Spinal cord (tissue), 10 donors: Measurements from ENCODE around the gene TLL2. TPM values are rescaled to one million over a fixed set of nuclear protein-coding genes. Genes with fewer than 3 reads are reported as not detected.

Experiments used
- DNase-seq, 6 donors: peaks; one replicate each; pipeline versions ENCODE4 v3.0.0 to v3.0.0-alpha.2; 2013 to 2015; ENCODE audit warnings: low spot score in 6 of 6, low read depth in 4 of 6
- H3K27ac ChIP-seq: one replicate; pipeline ENCODE4 v1.5.1; 2013; ENCODE audit warnings: low read depth, low read length, control low read depth
- H3K27me3 ChIP-seq: one replicate; pipeline ENCODE4 v1.6.1; 2013; ENCODE audit warnings: low read length; ENCODE audit not compliant: control insufficient read depth, insufficient read depth
- H3K36me3 ChIP-seq: one replicate; pipeline ENCODE4 v1.6.1; 2013; ENCODE audit warnings: low read length; ENCODE audit not compliant: control insufficient read depth, insufficient read depth
- H3K4me1 ChIP-seq: one replicate; pipeline ENCODE4 v1.6.1; 2013; ENCODE audit warnings: low read length; ENCODE audit not compliant: control insufficient read depth, insufficient read depth
- H3K4me3 ChIP-seq: one replicate; pipeline ENCODE4 v1.5.1; 2013; ENCODE audit warnings: low read depth, low read length, control low read depth
- H3K9me3 ChIP-seq: one replicate; pipeline ENCODE4 v1.6.1; 2013; ENCODE audit warnings: low read length; ENCODE audit not compliant: control insufficient read depth, insufficient read depth
- WGBS: methylation state at CpG from one replicate; pipeline ENCODE4 v1.1.5; 2013; ENCODE audit warnings: missing lambda C conversion rate; ENCODE audit not compliant: insufficient coverage; 5-methylcytosine and 5-hydroxymethylcytosine counted together
- polyA plus RNA-seq, 2 donors: library from polyadenylated mRNA; unstranded; fragments of 120-200 nt; gene quantifications; one replicate each; pipeline ENCODE4 v1.2.1, GENCODE V29; 2013; ENCODE audit not compliant: insufficient read length in 2 of 2
- total RNA-seq, 2 donors: library from RNA; depleted of rRNA in 1 of 2; stranded (reverse); fragments of 120-200 nt in 1 of 2; fragments of >200 nt in 1 of 2; gene quantifications; one replicate each; pipeline versions ENCODE4 v1.2.3 to v1.2.4, GENCODE V29; 2013 to 2014
- donor health status: healthy.

The TLL2 gene
- total and polyA plus RNA-seq, 4 donors, result 2.0 to 6.1 (median 4.4) TPM

GRCh38 chr10:96389785-96390184, 123.9 kb downstream of the TLL2 start:
- WGBS, result 79% methylated on average over 5 of the region's 5 CpGs
- H3K27me3 ChIP-seq, result no peaks in the 10 kb centered on the region
- no peak for DNase-seq
- H3K36me3 ChIP-seq, result peaks cover under 1% of the 10 kb centered on the region
- H3K4me1 ChIP-seq, result peaks cover 19% of the 10 kb centered on the region
- no peaks in the 10 kb centered on the region for H3K9me3 ChIP-seq
- H3K4me3 ChIP-seq, result no peak overlapping the region
- no peak overlapping the region for H3K27ac ChIP-seq

GRCh38 chr10:96387601-96388000, 126.1 kb downstream of the TLL2 start:
- WGBS, result 86% methylated on average over 3 of the region's 7 CpGs
- H3K4me3 ChIP-seq, result no peak overlapping the region
- H3K27me3 ChIP-seq, result no peaks in the 10 kb centered on the region
- peaks cover 6% of the 10 kb centered on the region for H3K36me3 ChIP-seq
- H3K4me1 ChIP-seq, result peaks cover 19% of the 10 kb centered on the region
- no peak for DNase-seq
- no peak overlapping the region for H3K27ac ChIP-seq
- no peaks in the 10 kb centered on the region for H3K9me3 ChIP-seq

GRCh38 chr10:96387161-96387560, 126.6 kb downstream of the TLL2 start:
- Histone ChIP-seq H3K27me3 (no peaks in the 10 kb centered on the region), H3K4me1 (peaks cover 19% of the 10 kb centered on the region), H3K9me3 (no peaks in the 10 kb centered on the region), H3K4me3 (no peak overlapping the region), H3K36me3 (peaks cover 6% of the 10 kb centered on the region), H3K27ac (no peak overlapping the region)
- no peak for DNase-seq
- WGBS, result 100% methylated on average over 1 of the region's 2 CpGs

GRCh38 chr10:96384506-96384905, 129.2 kb downstream of the TLL2 start:
- Histone ChIP-seq H3K4me1 (peaks cover 3% of the 10 kb centered on the region), H3K27me3 (no peaks in the 10 kb centered on the region), H3K36me3 (peaks cover 6% of the 10 kb centered on the region), H3K27ac (no peak overlapping the region), H3K4me3 (no peak overlapping the region), H3K9me3 (no peaks in the 10 kb centered on the region)
- WGBS, result 71% methylated on average over 25 of the region's 25 CpGs
- DNase-seq, result no peak

- H3K9me3 ChIP-seq, result no peaks in the 10 kb centered on the region
- no peak overlapping the region for H3K27ac ChIP-seq
- no peak overlapping the region for H3K4me3 ChIP-seq
- peaks cover 13% of the 10 kb centered on the region for H3K4me1 ChIP-seq
- 100% methylated on average over 5 of the region's 7 CpGs for WGBS
- no peaks in the 10 kb centered on the region for H3K27me3 ChIP-seq
- DNase-seq, result no peak
- peaks cover 6% of the 10 kb centered on the region for H3K36me3 ChIP-seq
These were observed 132.9 kb downstream of the TLL2 start for GRCh38 chr10:96380821-96381220.

GRCh38 chr10:96379758-96380157, 134.0 kb downstream of the TLL2 start:
- no peak for DNase-seq
- H3K36me3 ChIP-seq, result peaks cover 5% of the 10 kb centered on the region
- H3K4me1 ChIP-seq, result peaks cover 22% of the 10 kb centered on the region
- no peak overlapping the region for H3K27ac ChIP-seq
- no peaks in the 10 kb centered on the region for H3K9me3 ChIP-seq
- WGBS, result 88% methylated on average over 6 of the region's 8 CpGs
- no peaks in the 10 kb centered on the region for H3K27me3 ChIP-seq
- no peak overlapping the region for H3K4me3 ChIP-seq

- no peak overlapping the region for H3K4me3 ChIP-seq
- H3K9me3 ChIP-seq, result no peaks in the 10 kb centered on the region
- H3K36me3 ChIP-seq, result no peaks in the 10 kb centered on the region
- DNase-seq, result no peak
- H3K27ac ChIP-seq, result no peak overlapping the region
- peaks cover 28% of the 10 kb centered on the region for H3K4me1 ChIP-seq
- no peaks in the 10 kb centered on the region for H3K27me3 ChIP-seq
- WGBS, result 95% methylated on average over 14 of the region's 15 CpGs
These were observed 135.0 kb downstream of the TLL2 start for GRCh38 chr10:96378741-96379140.

GRCh38 chr10:96377816-96378294, 135.9 kb downstream of the TLL2 start:
- peaks cover 28% of the 10 kb centered on the region for H3K4me1 ChIP-seq
- H3K27ac ChIP-seq, result no peak overlapping the region
- WGBS, result 58% methylated on average over 4 of the region's 6 CpGs
- H3K4me3 ChIP-seq, result no peak overlapping the region
- no peaks in the 10 kb centered on the region for H3K36me3 ChIP-seq
- no peaks in the 10 kb centered on the region for H3K27me3 ChIP-seq
- H3K9me3 ChIP-seq, result no peaks in the 10 kb centered on the region
- peak in 1 of 6 donors; percentile 39 for DNase-seq

- Histone ChIP-seq H3K4me3 (no peak overlapping the region), H3K4me1 (peaks cover 28% of the 10 kb centered on the region), H3K27me3 (no peaks in the 10 kb centered on the region), H3K27ac (no peak overlapping the region), H3K36me3 (peaks cover under 1% of the 10 kb centered on the region), H3K9me3 (no peaks in the 10 kb centered on the region)
- DNase-seq, result no peak
- 79% methylated on average over 7 of the region's 7 CpGs for WGBS
These were observed 137.2 kb downstream of the TLL2 start for GRCh38 chr10:96376483-96376882.

- H3K9me3 ChIP-seq, result no peaks in the 10 kb centered on the region
- H3K27me3 ChIP-seq, result no peaks in the 10 kb centered on the region
- peak overlapping the region; percentile 25 for H3K27ac ChIP-seq
- H3K36me3 ChIP-seq, result peaks cover 3% of the 10 kb centered on the region
- peak; percentile 74 to 97 (median 86) for DNase-seq
- WGBS, result 4% methylated on average over 32 of the region's 36 CpGs
- H3K4me3 ChIP-seq, result peak overlapping the region; percentile 45
- H3K4me1 ChIP-seq, result peaks cover 28% of the 10 kb centered on the region
These were observed 138.5 kb downstream of the TLL2 start for GRCh38 chr10:96374985-96375830.
